NCI-H1930 (cell line): ENCODE data around the gene ULK1.

Experiments used
- DNase-seq, 2 experiments: peaks; one replicate each; lab custom pipeline; 2025; lab: John Stamatoyannopoulos, UW

ULK1 gene

GRCh38 chr12:131908092-131909080 is 14.0 kb downstream of the ULK1 start:
- no peak for DNase-seq

- no peak for DNase-seq
Measured at GRCh38 chr12:131909081-131909751, 14.8 kb downstream of the ULK1 start.

- no peak for DNase-seq
Measured at GRCh38 chr12:131909752-131910219, 15.4 kb downstream of the ULK1 start.

DNA sequence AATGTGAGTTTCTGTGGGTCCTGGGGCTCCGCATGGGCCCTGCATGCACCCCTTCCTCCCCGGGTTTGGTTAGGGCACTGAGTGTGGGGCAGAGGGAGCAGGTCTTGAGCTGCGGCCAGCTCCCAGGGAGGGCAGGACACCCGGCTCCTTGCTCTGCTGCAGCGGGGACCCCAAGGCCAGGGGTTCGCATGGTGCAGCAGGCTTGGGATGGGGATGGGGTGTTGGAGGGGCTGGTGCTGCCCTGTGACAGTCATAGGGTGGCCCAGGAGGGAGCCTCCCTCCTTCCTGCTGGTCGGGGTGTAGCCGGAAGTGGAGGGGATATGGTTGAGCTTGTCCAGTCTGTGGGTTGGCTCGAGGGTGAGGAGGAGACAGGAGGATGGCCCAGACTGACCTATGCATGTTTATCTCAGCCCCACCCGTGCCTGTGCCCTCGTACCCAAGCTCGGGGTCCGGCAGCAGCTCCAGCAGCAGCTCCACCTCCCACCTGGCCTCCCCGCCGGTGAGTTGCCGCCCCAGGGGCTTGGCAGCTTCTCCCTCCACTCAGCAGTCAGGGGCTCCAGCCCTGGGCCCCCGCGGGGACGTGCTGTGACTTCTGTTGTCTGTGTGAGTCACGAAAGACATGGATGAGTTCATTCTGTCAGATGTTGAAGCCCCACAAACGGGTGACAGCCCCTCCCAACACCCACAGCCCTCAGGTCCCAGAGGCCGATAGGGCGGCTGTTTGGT is 16.0 kb downstream of the ULK1 start:
- no peak for DNase-seq

GRCh38 chr12:131911028-131911650 is 16.7 kb downstream of the ULK1 start:
- no peak for DNase-seq

- DNase-seq: no peak
Measured at GRCh38 chr12:131911851-131912477, 17.5 kb downstream of the ULK1 start.

DNA sequence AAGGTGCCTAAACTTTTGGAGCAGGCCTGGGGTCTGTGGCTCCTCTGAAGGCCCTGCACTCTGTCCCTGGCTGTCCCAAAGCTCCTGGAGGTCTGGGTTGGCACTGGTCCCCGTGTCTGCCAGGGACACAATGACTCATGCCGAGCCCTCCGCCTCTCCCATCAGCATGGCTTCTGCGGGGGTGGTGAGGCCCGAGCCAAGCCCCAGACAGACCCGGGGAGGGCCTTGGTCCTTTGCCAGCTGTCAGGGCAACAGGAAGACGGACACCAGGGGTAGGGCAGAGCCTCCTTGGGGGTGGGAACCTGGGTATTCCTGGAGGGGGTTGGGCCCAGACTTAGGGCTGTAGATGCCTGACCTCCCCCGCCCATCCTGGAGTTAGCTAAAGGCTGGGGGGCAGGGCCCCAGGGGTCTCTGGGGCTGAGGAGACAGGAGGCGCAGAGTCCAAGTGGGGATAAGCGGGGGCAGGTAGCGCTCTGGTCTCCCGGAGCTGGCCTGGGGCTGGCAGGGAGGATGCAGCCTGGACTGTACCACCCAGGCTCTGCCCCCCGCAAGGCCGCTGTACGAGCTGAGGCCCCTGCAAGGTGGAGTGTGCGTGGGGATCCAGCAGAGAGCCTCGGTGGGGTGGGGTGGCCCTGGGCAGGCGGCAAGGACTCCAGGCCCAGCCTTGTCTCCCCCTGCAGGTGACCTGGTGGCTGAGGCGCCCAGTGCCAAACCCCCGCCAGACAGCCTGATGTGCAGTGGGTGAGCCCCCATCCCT is 18.3 kb downstream of the ULK1 start:
- DNase-seq: no peak

- DNase-seq: no peak
Measured at GRCh38 chr12:131913666-131914065, 19.2 kb downstream of the ULK1 start.

GRCh38 chr12:131914179-131914702 is 19.8 kb downstream of the ULK1 start:
- no peak for DNase-seq

DNA sequence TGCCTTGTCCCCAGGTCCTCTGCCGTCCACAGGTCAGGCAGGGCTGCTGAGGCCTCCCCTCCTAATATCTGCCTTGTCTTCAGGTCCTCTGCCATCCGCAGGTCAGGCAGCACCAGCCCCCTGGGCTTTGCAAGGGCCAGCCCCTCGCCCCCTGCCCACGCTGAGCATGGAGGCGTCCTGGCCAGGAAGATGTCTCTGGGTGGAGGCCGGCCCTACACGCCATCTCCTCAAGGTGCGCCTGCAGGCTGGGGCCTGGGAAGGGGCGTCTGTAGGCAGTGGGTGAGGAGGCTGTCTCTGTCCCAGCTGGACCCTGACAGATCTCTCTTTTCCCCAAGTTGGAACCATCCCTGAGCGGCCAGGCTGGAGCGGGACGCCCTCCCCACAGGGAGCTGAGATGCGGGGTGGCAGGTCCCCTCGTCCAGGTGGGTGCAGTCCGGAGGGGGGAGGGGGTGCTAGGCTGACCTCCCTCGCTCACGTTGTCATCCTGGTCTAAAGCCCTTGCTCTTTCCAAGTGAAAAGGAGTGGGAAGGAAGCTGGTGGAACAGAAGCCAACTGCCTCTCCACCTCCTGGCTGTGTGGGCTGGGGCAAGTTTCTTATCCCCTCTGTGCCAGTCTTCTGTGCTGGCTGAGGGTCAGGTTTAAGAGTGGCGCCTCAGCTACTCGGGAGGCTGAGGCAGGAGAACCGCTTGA is 20.7 kb downstream of the ULK1 start:
- no peak for DNase-seq

DNA sequence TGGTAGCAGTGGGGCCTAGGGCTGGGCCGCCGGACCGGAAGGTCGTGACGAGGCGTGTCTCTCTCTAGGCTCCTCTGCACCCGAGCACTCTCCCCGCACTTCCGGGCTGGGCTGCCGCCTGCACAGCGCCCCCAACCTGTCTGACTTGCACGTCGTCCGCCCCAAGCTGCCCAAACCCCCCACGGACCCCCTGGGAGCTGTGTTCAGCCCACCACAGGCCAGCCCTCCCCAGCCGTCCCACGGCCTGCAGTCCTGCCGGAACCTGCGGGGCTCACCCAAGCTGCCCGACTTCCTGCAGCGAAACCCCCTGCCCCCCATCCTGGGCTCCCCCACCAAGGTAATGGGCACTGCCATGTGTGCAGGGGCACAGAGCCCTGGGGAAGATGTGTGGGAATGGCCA is 21.4 kb downstream of the ULK1 start:
- DNase-seq: no peak

GRCh38 chr12:131916306-131917138 is 22.1 kb downstream of the ULK1 start:
- no peak for DNase-seq

- no peak for DNase-seq
Measured at GRCh38 chr12:131917139-131917710, 22.8 kb downstream of the ULK1 start.

DNA sequence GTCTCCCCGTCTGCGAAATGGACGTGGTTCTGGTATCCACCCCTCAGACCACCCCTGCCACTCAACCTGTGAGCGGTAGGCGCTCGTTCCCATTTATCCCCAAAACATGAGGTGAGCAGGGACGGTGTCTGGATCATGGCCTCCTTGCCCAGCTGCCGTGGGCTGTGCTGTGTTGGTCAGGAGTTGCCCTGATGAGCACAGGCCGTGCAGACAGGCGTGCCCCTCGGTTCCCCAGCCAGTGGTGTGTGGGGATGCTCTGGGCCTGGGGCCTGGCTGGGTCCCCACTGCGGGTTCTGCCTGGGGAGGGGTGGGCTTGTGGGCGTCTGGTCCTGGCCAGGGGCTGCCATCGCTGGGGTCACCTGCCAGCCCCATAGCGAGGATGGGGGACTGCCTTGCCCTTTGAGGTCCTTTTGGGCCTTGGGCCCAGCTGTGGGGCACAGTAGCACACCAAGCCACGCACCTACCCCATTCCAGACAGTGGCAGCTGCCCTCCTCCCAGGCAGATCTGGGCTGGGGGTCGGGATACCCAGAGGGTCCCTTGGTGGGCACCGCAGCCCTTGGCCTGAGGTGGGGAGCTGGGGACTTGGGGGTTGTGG is 23.4 kb downstream of the ULK1 start:
- DNase-seq: no peak

GRCh38 chr12:131918311-131919050 is 24.1 kb downstream of the ULK1 start:
- DNase-seq: no peak

DNA sequence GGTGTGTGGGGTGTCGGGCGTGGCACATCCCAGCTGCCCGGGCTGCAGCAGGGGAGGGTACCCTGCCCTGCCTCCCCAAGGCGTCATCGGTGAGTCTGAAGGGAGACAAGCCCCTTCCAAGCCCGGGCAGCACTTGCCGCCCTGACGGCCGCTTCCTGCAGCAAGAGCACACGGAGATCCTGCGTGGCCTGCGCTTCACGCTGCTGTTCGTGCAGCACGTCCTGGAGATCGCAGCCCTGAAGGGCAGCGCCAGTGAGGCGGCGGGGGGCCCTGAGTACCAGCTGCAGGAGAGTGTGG is 24.6 kb downstream of the ULK1 start:
- no peak for DNase-seq

GRCh38 chr12:131919366-131920156 is 25.1 kb downstream of the ULK1 start:
- DNase-seq: no peak
